HG03442 (cell line): Measurements from ENCODE around the gene PVRIG.
"Not testable (repeated sequence)": the region's sequence is repeated elsewhere in the genome, so short reads cannot be mapped to it uniquely, and the experiment has no call there.

Experiments used
- ATAC-seq: cut with Tn5 transposase; IDR thresholded peaks from one replicate; pipeline ENCODE4 v1.9.1; 2021; ENCODE audit warnings: mild to moderate bottlenecking, moderate library complexity; ENCODE audit not compliant: unreplicated experiment

PVRIG gene

DNA sequence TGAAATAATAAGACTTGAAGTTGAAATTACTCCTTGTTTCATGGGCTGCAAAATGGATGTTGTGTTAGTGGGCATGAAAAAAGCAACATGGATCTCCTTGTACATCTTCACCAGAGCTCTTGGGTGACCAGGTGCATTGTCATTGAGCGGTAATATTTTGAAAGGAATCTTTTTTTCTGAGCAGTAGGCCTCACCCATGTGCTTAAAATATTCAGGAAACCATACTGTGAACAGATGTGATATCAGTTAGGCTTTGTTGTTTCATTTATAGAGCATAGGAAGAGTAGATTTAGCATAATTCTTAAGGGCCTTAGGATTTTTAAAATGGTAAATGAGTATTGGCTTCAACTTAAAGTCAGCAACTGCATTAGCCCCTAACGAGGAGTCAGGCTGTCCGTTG, 26.8 kb upstream of the PVRIG start:
- no peak for ATAC-seq

DNA sequence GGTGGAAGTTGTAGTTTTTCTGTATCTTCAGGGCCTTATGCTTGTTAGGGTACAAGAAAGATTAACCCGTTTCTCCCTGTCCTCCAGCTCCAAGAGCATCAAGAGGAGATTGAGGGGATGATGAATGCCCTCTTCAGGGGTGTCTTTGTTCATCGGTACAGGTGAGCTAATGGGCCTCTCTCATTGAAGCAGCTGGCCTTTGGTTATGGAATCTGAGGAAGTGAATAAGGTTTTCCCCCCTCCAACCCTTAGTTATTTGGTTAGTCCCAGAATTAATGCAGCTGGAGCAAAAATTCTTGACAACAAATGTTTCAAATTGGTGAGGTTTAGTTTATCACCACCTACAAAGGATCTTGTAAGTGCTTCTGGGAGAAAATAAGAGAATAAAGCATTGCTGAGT, 24.5 kb upstream of the PVRIG start:
- ATAC-seq, result no peak

- ATAC-seq, result not testable (repeated sequence)
These were observed 23.8 kb upstream of the PVRIG start for GRCh38 chr7:100195901-100196322.

DNA sequence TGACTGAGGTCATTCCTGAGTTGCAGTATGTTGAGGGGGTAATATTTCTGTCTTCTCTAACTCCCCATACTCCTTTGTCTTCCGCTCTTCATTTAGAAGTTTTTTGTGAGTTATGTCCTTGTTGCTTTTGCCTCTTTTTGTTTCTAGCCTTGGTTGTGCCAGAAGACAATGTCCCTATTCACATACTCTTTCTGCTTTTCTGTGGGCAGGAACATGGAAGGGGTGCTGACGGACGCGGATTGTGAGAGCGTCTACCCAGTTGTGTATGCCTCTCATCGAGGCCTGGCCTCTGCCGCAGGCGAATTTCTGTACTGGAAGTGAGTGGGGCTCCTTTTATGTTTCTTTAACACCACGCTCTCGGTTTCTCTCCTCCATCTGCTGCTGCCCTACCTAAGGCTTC, 21.5 kb upstream of the PVRIG start:
- ATAC-seq, result no peak

DNA sequence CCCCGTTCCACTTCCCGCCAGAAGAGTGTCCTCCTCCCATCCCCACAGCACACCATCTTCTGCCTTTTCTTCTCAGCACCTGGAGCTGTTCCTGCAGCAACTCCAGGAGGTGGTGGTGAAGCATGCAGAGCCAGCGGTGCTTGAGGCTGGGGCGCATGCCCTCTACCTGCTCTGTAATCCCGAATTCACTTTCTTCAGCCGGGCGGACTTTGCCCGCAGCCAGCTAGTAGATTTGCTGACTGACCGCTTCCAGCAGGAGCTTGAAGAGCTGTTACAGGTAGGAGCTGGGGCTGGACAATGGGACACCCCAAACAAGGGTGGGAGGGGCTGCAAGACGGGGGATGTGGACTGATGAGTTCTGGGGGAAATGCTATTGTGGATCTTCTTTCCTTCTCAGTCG, 19.1 kb upstream of the PVRIG start:
- no peak for ATAC-seq

GRCh38 chr7:100204454-100204853, 15.3 kb upstream of the PVRIG start:
- ATAC-seq, result no peak

DNA sequence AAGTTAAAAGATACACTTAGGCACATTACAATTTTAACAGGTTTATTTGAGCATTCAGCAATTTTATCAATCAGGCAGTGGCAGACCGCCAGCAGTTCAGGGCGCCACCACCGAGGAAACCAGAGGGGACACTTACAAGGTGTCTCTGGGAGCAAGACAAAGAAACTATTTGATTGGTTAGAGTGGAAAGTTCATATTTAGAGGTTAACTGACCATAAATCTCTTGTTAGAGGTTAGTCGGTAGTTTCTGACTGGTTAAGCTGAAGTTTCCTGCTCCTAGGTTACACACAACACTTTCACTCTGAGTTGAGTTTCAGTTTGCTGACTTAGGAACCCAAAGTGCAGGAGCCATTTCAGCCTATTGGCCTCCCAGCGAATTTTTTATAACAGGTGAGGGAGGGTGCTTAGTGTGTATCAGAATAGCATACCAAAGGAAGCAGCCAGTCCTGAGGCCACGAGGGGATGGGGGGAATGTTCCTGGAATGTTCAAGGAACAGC, 10.8 kb upstream of the PVRIG start:
- peak; percentile 73 for ATAC-seq

- ATAC-seq, result no peak
These were observed 10.3 kb upstream of the PVRIG start for GRCh38 chr7:100209493-100209892.

GRCh38 chr7:100210805-100211204, 8.9 kb upstream of the PVRIG start:
- ATAC-seq, result no peak

DNA sequence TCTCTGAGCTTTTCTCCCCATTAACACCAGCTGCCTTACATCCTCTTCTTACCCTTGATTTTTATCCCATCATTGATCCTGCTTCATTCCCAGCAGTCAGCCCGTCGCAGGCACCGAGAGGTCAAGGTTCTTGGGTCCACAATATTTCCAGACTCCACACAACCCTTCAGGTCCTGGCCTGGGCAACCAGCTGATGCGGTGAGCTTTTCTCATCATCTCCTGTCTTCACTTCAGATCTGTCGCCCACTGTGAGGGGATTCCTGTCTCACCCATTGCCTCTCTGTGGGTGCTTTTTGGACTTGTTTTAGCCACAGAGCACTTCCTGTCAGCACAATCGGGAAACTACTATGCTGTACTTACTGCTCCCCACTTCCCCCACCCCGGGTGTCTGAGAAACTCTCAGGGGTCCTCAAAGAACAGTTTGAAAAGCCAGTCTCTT, 8.4 kb upstream of the PVRIG start:
- ATAC-seq, result peak; percentile 45

DNA sequence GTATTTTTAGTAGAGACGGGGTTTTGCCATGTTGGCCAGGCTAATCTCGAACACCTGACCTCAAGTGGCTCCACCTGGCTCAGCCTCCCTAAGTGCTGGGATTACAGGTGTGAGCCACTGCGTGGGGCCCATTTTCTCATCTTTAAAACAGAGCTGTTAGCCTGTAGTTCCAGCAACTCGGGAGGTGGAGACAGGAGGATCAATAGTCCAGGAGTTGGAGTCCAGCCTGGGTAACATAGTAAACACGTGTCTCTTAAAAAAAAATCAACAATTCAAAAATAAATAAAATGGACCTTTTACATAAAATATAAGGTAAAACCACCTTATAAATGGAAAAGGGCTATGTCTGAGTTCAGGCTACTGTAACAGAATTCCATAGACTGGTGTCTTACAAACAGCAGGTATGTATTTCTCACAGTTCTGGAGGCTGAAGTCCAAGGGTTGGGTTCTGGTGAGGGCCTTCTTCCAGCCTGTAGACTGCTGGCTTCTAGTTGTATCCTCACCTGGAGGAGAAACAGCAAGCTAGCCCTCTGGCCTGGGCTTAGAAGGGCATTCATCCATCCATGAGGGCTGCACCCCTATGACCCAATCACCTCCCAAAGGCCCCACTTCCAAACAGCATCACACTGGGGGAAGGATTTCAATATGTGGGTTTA, 7.0 kb upstream of the PVRIG start:
- ATAC-seq, result no peak

- ATAC-seq, result no peak
These were observed 6.1 kb upstream of the PVRIG start for GRCh38 chr7:100213672-100214071.

DNA sequence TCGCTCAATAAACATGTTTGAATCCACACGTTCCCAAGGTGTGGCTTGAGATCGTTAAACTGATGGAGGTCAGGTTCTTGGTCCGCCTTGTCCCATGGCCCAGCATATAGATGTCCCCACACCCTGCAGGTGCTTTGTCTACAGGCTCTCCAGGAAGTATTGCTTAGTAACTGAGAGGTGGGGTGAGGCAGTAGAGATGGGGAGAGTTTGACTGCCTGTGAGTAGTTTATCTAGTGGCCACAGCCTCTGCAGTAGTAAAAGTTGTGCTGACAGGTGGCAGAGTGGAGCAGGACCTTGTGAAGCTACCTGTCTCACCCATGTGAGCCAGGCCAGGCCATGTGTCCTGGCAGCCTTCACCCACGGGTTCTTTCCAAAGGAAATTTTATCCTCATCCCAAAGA, 5.4 kb upstream of the PVRIG start:
- not testable (repeated sequence) for ATAC-seq

GRCh38 chr7:100215895-100216294, 3.9 kb upstream of the PVRIG start:
- ATAC-seq, result no peak

- peak; percentile 2 for ATAC-seq
These were observed 1.8 kb upstream of the PVRIG start for GRCh38 chr7:100217934-100218333.

- no peak for ATAC-seq
These were observed 445 bp upstream of the PVRIG start for GRCh38 chr7:100219271-100219737.

GRCh38 chr7:100220586-100221230, 959 bp downstream of the PVRIG start:
- ATAC-seq, result no peak

DNA sequence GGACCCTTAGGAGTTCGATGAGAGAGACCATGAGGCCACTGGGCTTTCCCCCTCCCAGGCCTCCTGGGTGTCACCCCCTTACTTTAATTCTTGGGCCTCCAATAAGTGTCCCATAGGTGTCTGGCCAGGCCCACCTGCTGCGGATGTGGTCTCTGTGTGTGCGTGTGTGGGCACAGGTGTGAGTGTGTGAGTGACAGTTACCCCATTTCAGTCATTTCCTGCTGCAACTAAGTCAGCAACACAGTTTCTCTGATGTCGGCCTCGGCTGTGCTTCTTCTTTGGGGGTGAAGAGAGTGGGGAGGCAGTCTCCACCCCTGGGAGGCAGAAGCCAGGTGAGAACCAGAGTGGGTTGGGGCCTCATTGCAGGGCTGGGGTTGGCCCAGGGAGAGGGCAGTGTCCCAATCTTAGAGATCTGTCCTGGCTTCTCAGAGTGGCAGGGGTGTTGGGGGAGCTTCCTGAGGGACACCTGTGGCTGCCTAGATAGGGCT, 1.5 kb downstream of the PVRIG start:
- no peak for ATAC-seq

DNA sequence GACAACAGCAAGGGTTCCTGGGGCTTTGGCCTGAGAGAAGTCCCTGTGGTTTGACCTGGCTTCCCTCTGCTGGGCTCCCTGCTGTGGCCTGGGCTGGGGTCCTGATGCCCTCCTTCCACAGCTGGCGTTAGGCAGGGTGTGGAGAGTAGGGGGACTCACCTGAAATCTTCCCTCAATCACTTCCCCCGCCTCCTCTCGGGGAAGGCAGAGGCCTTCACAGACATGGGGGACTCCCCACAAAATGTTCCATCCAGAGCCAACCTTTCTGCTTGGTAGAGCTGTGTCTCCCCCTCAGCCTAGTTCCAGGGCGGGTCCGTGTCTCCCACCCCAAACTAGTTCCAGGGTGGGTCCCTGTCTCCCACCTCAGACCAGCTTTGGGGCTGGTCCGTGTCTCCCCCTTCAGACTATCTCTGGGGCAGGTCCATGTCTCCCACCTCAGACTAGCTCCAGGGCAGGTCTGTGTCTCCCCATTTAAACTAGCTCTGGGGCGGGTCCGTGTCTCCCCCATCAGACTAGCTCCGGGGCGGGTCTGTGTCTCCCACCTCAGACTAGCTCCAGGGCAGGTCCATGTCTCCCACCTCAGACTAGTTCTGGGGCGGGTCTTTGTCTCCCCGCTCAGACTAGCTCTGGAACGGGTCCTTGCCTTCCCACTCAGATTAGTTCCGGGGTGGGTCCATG, 2.2 kb downstream of the PVRIG start:
- ATAC-seq, result no peak

DNA sequence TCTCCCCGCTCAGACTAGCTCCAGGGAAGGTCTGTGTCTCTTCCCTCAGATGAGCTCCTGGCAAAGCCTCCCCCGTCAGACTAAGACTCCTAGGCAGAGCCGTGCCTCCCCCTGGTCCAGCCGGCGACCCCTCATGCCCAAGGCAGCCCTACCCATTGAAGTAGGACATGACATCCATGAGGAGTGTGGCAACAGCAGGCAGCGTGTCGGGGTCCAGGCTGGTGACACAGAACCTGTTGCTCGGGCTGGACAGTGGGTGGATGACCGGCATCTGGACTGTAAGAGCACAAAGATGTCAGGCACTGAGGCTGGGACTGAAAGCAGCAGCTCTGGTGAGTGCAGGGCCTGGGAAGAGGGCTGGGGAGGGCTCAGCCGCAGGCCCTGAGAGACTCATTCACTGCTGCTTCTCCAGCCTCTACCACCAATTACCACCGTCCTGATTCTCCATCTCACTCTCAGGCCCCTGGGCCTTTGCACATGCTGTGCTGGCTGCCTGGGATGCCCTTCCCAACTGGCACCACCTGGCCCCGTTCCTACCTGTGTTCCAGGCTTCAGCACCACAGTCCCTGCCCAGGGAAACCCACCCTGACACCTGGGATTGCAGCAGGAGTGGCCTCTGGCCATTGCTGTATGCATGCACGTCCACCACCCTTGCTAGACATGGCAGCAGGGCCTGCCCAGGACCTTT, 2.8 kb downstream of the PVRIG start:
- no peak for ATAC-seq

DNA sequence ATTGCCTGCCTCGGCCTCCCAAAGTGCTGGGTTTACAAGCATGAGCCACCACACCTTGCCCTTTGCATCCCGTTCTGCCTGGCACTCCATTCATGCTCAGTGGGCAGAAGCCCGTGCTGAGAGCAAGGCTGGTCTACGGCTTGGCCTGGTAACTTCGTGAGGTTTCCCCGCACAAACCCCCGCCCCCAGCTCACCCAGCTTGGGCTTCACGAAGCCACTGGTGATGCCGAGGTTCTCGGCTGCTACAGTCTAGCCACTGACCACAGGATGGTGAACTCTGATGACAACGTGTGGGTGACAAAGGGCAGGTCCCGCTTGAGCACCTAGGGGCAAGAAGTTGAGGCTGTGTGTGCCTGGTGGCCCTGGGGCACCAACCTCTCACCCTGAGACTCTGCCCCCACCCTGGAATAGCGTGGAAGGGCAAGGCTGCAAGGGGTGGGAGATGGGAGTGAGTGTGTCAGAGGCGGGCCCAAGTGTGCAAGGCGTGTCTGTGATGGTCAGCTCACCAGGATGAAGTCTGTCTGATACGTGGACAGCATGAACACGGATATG, 3.7 kb downstream of the PVRIG start:
- ATAC-seq, result not testable (repeated sequence)
